ENCODE data around the gene ACTMAP.
"Not testable (repeated sequence)": the region's sequence is repeated elsewhere in the genome, so short reads cannot be mapped to it uniquely, and the experiment has no call there.

ACTMAP gene

DNA sequence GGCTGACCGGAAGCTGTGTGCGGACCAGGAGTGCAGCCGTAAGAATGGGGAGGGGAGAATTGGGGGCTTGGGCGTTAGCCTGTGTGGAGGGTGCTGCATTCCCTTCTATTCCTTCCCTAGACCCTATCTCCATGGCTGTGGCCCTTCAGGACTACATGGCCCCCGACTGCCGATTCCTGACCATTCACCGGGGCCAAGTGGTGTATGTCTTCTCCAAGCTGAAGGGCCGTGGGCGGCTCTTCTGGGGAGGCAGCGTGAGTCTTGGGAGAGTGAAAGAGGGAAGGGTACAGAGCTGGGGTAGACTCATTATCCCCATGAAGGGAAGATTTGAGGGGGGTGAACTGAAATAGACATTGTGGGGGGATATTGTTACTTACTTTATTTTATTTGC lies 25.4 kb upstream of the ACTMAP start:
- DNase-seq (ENCODE audit: low spot score) = no peak

DNA sequence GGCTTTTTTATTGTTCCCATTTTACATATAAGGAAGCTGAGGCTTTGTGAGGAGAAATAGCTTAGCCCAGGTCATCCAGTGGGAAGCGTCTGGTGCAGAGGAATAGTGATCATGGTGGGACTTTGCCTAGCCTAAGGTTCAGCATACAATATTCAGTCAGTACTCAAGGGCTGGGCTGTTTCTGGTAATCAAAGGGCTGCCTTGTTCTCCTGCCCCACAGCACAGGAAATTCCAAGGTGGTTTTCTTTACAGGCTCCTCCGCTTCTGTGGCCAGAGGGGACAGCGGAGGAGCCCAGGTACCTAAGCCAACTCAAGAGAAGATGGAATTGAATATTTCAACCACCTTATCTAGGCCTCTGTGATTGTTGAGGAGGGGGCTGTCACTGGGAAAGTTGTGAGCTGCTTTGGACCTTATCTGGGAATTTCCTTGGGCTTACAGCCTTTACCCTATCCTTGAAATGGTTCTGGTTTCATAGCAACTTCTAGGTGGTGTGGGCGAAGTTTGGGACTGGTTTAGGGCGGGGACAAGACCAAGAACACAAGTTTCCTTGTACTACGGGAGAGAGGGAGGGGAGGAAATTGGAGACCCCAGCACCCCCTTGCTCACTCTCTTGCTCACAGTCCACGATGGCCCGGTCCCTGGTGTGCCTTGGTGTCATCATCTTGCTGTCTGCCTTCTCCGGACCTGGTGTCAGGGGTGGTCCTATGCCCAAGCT lies 24.8 kb upstream of the ACTMAP start, which contains the start of gene MIA:
MIA (plus strand) TSS at position 606 of the 716 bp plus-strand sequence; CDS start at position 628, 22 bp downstream.
- DNase-seq (ENCODE audit: low spot score) = no peak

DNA sequence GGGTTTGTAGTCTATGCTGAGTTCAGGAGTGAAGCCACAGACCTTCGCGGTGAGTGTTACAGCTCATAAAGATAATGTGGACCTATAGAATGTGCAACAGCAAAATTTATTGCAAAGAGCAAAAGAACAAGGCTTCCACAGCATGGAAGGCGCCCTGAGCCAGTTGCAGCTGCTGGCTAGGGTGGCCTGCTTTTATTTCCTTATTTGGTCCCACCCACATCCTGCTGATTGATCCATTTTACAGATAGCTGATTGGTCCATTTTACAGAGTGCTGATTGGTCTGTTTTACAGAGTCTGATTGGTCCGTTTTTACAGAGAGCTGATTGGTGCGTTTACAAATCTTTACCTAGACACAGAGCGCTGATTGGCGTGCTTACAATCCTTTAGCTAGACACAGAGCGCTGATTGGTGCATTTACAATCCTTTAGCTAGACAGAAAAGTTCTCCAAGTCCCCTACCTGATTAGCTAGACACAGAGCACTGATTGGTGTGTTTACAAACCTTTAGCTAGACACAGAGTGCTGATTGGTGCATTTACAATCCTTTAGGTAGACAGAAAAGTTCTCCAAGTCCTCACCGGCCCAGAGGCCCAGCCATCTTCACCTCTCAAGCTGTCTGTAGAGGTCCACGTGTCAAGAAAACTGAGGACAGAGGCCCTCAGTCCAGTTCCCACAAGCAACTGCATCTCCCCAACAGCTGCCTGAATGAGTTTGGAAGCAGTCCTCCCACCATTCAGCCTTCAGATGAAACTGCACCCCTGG lies 21.0 kb upstream of the ACTMAP start:
- DNase-seq (ENCODE audit: low spot score) = not testable (repeated sequence)

DNA sequence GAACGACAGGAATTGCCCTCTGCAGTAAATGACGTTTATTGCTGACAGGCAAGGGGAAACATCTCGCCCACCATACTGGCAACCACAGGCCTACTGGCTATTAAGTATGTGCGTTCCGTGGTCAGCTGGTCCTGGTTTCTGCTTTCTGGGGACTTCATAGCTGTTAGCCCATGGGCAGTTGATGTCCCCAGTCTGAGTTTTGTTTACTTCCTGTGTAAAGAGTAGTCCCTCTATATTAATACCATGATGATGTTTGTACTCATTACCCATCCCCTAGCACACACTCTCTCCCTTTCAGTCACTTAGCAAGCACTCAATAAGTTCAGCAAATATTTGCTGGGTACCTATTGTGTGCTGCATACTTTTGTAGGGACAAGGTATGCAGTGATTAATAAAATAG lies 18.6 kb upstream of the ACTMAP start:
- no peak for DNase-seq (ENCODE audit: low spot score)

DNA sequence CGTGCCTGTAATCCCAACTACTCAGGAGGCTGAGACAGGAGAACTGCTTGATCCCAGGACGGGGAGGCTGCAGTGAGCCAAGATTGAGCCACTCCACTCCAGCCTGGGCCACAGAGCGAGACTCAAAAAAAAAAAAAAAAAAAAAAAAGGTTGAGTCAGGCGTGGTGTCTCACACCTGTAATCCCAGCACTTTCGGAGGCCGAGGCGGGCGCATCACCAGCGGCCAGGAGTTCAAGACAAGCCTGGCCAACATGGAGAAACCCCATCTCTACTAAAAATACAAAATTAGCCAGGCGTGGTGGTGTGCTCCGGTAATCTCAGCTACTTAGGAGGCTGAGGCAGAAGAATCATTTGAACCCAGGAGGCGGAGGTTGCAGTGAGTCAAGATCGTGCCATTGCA lies 16.1 kb upstream of the ACTMAP start:
- not testable (repeated sequence) for DNase-seq (ENCODE audit: low spot score)

DNA sequence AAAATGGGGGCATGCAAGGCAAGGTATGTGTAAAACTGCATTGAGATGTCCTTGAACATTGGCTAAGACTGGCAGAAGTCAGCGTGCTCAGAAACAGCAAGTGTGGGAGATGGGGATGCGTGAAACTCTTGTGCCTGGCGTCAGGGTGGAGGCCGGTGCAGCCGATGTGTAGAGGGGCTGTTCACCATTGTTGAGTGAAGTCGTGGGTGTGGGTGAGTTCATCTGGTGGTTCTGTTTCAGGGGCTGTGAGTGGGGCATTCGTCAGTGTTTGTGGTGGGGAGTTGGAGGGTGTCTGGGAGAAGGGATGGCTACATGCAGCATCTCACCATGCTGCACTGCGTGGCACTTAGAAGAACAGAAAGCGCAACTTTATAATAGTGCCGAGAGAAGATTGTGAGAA lies 13.7 kb upstream of the ACTMAP start:
- DNase-seq (ENCODE audit: low spot score) = no peak

DNA sequence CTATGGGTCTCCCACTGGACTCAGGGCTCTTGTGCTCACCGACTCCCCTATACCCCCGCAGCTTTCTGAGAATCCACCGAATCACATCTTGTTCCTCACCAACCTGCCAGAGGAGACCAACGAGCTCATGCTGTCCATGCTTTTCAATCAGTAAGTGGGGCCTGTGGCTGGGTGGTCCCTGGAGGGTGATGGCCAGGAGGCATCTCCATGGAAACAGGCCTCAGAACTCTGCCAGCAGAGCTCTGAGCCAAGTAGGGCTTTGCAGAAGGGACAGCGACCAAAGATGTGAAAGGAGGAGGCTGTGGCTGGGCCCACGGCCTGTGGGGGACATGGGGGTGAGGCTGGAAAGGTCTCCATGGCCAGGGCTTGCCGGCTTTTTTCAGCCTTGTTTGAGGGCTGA lies 13.2 kb upstream of the ACTMAP start:
- no peak for DNase-seq (ENCODE audit: low spot score)

DNA sequence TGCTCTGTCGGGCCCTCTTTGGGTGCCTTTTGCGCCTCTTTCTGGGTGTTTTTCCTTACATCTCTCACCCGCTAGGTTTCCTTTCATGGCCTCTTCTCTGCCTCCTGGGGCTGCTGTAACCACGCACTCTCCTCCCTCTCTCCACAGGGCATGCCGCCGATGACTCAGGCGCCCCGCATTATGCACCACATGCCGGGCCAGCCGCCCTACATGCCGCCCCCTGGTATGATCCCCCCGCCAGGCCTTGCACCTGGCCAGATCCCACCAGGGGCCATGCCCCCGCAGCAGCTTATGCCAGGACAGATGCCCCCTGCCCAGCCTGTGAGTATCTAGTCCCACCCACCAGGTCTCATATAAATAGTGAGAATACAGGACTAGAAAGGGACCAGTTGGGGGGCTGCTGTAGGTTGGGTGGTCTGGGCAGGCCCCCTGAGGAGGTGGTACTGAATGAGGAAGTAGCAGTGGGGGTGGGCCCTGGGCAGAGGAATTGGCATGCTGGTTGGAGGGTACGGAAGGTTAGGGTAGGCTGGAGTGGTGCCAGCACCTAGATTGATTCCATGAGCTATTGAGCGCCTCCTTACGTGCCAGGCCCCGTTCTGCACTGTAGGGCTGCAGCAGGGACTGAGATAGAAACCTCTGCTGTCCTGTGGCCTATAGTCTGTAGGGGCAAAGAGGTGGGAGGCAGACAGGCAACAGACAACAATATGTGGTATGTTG lies 12.6 kb upstream of the ACTMAP start:
- DNase-seq (ENCODE audit: low spot score) = no peak

DNA sequence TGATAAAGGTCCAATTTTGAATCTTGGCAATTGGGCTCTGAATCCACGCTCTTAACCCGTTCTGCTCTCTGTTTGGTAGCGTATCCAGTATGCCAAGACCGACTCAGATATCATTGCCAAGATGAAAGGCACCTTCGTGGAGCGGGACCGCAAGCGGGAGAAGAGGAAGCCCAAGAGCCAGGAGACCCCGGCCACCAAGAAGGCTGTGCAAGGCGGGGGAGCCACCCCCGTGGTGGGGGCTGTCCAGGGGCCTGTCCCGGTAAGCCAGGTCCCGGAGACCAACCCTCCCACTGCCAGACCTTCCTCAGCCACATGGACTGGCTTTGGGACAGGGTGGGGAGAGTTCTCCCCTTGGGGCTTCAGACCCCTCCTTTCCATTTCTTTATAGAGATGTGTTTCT lies 9.1 kb upstream of the ACTMAP start:
- DNase-seq (ENCODE audit: low spot score) = no peak

DNA sequence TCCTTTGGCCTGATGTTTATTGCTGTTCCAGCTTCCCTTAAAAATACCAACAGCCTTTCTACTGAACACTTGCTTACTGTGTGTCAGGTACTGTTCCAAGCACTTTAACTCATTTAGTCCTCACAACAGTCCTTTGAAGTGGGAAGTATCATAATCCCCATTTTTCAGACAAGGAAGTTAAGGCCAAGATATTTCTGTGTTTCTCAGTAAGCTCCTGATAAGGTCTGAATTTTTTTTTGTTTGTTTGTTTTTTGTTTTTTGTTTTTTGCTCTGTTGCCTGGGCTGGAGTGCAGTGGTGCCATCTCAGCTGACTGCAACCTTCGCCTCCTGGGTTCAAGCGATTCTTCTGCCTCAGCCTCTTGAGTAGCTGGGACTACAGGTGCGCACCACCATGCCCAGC lies 8.2 kb upstream of the ACTMAP start:
- no peak for DNase-seq (ENCODE audit: low spot score)

DNA sequence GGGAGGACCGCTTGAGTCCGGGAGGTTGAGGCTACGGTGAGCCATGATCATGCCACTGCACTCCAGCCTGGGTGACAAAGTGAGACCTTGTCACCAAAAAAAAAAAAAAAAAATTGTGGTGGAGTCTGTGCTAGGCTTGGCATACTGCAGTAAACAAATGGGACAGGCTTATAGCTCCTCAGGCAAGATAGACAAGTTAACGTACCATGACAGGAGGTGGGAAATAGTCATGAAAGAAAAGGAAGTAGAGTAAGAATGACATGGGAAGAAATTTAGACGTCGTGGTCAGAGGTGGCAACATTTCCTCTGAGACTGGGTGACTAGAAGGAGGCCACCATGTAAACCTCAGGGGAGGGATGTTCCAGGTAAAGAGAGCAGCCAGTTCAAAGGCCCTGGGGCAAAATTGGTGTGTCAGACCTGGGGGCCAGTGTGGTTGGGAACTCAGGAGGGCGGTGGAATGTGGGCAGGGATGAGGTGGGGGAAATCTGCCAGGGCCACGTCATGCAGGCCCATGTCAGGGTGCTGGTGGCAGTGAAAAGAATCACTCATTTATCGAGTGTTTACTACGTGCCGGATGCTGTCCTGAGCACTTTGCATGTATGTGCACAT lies 6.3 kb upstream of the ACTMAP start:
- no peak for DNase-seq (ENCODE audit: low spot score)

DNA sequence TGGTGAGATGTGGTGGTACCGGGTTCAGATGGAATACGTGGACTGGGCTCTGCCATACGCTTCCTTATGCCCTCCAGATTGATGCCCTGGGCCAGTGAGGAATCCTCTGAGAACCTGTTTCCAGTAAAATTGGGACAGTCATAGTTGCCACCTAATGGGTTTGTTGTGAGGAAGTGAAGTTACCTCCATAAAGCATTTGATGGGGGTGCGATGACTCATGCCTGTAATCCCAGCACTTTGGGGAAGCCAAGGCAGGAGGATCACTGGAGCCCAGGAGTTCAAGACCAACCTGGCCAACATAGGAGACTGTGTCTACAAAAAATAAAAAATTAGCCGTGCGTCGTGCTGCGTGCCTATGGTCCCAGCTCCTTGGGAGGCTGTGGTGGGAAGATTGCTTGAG lies 5.5 kb upstream of the ACTMAP start:
- no peak for DNase-seq (ENCODE audit: low spot score)

DNA sequence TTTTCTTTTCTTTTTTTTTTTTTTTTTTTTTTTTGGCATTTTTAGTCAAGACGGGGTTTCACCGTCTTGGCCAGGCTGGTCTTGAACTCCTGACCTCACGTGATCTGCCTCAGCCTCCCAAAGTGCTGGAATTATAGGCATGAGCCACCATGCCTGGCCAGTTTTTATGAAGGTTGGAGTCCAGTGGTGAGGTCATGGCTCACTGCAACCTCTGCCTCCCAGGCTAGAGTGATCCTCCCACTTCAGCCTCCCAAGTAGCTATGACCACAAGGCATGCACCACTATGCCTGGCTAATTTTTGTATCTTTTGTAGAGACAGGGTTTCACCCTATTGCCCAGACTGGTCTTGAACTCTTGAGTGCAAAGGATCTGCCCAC lies 5.0 kb upstream of the ACTMAP start:
- DNase-seq (ENCODE audit: low spot score) = no peak

DNA sequence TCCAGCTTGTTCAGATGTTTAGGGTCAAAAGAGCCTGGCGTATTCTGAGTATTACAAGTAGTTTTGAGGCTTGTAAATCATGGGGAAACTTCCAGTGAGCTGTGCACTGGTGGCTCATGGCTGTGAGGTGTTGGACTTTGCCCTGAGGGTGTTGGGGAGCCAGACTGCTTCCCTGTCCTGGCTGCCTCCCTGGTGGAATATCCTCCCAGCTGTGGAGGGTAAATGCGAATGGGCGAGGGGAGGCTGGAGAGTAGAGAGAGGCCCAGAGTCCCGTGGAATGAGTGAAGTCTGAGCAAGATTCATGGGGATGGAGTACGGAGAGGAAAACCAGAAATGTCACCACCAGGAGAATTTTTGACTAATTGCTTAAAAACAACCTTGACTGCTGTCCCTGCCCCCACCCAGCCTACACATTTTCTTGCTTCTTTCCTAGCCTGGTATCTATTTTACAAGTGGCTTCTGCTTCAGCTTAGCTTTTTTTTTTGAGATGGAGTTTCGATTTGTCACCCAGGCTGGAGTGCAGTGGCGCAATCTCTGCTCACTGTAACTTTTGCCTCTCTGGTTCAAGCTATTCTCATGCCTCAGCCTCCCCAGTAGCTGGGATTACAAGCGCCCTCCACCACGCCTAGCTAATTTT lies 4.5 kb upstream of the ACTMAP start:
- peak; percentile 46 for DNase-seq (ENCODE audit: low spot score)

DNA sequence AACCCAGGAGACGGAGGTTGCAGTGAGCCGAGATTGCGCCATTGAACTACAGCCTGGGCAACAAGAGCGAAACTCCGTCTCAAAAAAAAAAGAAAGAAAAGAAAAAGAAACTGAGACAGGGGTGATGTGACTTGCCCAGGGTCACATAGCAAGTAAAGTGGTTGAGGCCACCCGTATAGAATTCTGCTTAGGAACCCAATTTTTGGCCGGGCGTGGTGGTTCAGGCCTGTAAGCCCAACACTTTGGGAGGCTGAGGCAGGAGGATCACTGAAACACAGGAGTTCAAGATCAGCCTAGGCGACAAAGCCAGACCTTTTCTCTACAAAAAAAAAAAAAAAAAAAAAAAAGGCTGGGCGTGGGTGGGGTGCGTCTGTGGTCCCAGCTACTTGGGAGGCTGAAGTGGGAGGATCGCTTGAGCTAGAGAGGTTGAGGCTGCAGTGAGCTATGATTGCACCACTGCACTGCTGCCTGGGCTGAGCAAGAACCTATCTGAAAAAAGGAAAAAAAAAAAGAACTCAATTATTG lies 2.0 kb upstream of the ACTMAP start:
- no peak for DNase-seq (ENCODE audit: low spot score)

DNA sequence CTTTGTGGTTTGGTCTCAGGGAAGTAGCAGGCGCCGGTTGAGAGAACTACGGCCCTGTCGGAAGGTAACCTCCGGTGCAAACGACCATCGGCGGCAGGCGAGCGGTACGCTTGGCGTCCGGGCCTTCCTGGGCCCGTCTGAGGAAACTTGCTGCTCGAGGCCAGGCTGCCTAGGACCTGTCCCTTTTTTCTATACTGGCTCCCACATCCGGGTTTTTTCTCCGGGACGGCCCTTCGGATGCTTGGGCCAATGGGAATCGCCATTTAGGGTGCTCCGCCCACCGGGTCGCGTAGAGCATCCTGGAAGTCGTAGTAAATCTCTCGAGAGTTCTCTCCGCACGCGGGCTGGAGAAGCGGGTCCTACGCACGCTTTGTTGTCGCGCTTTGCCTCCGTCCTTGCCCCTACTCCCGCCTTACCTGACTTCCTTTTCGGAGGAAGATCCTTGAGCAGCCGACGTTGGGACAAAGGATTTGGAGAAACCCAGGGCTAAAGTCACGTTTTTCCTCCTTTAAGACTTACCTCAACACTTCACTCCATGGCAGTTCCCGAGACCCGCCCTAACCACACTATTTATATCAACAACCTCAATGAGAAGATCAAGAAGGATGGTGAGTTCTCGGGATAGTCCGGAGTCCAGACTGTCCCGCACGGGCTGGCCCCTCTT lies 729 bp upstream of the ACTMAP start, which contains the start of gene SNRPA:
SNRPA (plus strand) TSS at position 330 of the 664 bp plus-strand sequence; CDS start at position 536, 206 bp downstream.
- DNase-seq (ENCODE audit: low spot score) = peak; percentile 92

DNA sequence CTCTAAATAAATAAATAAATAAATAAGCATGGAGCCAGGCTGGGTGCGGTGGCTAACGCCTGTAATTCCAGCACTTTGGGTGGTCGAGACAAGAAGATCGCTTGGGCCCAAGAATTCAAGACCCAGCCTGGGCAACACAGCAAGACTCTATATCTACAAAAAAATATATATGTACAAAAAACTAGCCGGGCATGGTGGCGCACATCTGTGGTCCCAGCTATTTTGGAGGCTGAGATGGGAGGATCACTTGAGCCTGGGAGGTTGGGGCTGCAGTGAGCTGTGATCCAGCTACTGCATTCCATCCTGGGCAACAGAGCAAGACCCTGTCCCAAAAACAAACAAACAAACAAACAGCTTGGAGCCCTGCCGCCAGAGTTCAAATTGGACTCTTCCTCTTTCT lies 2.7 kb downstream of the ACTMAP start:
- no peak for DNase-seq (ENCODE audit: low spot score)

DNA sequence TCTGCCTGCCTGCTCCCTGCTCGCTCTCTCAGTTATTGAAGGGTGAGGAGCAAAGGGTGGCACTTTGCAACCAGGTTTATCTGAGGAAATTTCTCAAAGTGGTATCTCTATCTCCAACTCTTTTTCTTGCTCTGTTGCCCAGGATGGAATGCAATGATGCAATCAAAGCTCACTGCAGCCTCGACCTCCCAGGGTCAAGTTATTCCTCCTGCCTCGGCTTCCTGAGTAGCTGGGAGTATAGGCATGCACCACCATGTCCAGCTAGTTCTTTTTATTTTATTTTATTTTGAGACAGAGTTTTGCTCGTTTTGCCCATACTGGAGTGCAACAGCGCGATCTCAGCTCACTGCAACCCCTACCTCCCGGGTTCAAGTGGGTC lies 4.9 kb downstream of the ACTMAP start:
- no peak for DNase-seq (ENCODE audit: low spot score)

DNA sequence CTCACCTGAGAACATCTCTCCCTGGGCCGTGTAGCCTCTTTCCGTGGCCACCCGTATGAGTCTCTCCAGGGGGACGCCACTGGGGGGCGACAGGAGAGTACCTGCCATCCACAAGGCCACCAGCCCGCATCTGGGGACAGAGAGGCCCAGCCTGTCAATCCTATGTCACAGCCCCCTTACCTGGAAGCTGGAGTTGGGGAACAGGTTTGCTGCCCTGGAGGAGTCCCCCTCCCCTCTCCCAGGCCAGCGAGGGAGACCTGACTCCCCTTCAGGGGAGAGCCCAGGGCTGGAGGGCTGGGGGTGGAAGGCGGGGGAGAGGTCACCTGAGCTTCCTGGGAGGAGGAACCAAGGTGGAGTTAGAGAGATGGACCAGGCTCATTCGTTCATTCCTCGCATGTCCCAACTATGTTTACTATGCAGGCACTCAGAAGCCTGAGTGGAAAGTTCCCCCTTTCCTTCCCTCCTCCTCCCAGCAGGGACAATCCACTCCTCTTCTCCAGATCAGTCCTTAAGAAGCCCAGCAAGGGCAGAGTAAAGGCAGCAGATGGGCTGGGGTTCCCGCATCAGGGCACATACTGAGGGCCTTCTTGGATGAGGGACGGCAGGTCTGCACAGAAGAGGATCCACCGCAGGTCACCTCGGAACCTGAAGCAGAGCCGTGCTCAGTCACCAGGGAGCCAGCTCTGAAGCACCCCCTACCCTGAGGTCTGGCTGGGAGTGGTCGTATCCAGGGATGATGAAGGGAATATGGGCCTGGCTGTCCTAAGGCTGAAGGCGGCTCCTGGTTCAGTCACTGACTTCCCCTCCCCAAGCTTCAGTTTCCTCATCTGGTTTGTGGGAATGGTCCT lies 5.5 kb downstream of the ACTMAP start:
- DNase-seq (ENCODE audit: low spot score) = peak; percentile 43

DNA sequence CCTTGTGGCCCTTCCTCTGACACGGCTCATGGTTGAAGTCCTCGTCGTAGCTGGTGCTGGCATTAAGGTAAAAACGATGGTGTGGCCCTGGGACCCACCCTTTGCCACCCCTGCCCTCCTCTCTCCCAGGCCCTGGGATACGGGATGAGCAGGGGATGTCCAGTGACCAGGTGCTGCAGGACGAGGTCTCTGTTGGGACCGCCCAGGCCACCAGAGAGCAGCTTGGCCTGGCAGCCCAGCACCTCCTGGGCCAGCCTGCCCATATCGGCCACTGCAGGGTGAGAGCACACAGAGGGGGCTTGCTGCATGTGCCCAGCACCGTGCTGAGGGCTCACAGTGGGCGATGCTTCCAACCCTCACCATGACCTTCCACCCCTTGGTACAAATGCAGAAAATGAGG lies 6.4 kb downstream of the ACTMAP start:
- DNase-seq (ENCODE audit: low spot score) = no peak

All from HuH-7.5 (cell line).